CD4-positive, alpha-beta T cell treated with Interleukin-1 beta for 1 hour (primary cell): ENCODE results near the gene TLE6.
"Not testable (repeated sequence)": the region's sequence is repeated elsewhere in the genome, so short reads cannot be mapped to it uniquely, and the experiment has no call there.

Experiments used
- DNase-seq, 2 donors: peaks; one replicate each; pipeline ENCODE4 v3.0.0-alpha.2; 2020 to 2022

The TLE6 gene

DNA sequence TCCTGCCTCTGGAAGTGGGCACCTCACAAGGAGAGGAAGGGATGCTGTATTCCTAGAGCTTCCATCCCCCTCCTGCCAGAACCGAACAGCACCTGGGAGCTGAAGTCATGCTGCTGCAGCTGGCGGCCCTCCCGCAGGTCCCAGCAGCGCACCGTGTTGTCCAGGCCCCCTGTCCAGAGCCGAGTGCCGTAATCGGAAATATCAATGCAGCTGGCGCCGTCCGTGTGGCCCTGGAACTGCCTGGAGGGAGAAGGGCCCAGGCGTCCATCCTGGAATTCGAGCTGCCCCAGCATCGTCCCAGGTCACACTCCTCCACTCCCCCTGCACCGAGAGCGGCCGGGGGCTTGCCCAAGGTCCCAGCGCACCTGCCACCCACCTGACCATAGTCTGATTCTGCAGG is 28.0 kb downstream of the TLE6 start:
- no peak for DNase-seq

DNA sequence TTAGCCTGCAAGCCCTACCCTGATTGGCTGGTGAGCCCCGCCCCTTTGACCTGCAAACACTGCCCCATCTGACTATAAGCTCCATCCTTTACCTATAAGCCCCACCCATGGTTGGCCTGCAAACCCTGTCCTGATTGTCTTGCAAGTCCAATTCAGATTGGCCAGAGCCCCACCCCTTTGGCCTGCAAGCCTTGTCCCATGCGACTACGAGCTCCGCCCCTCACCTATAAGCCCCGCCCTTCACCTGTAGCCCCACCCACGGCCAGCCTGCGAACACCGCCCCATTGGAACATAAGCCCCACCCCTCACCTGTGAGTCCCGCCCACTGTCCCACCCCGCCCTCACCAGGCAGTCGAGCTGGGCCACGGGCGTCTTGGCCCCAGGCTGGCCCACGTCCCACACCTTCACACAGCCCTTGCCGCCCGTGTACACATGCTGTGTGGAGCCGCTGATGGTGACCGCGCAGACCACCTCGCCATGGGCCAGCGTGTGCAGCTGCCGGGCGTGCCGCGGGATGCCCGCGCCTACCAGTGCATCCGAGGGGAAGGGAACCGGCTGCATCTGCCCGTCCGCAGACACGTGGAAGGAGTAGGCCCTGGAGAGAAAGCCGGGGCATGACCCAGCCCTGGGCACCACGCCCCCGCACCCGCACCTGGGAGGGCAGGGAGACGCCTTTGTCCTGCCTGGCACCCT is 28.9 kb downstream of the TLE6 start:
- peak in 1 of 2 donors; percentile 26 for DNase-seq

GRCh38 chr19:3007975-3008374 is 30.6 kb downstream of the TLE6 start:
- no peak for DNase-seq

GRCh38 chr19:3008994-3009393 is 31.6 kb downstream of the TLE6 start:
- no peak for DNase-seq

DNA sequence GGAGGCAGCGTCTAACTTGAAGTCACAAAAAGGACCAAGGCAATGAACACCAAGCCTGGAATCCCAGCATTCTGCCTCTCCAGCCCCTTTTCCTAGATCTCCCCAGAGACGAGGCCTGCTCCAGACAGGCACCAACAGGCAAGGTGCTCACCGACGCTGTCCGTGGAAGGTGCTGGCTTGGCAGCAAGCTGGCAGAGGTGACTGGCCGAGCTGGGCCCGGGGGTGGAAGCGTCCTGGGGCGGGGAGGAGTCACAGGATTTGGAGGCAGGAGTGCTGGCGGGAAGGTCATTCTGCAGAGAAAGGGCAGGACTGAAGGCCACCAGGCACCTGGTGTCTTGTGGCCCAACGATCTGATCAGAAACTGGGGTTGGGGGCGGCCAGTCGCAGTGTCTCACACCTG is 33.5 kb downstream of the TLE6 start:
- no peak for DNase-seq

DNA sequence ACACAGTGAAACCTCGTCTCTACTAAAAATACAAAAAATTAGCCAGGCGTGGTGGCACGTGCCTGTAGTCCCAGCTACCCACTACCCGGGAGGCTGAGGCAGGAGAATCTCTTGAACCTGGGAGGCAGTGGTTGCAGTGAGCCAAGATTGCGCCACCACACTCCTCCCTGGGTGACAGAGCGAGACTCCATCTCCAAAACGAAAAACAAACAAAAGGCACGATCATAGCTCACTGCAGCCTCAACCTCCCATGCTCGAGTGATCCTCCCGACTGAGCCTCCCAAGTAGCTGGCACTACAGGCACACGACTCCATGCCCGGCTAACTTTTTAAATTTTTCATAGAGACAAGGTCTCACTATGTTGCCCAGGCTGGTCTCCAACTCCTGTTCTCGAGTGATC is 34.7 kb downstream of the TLE6 start:
- not testable (repeated sequence) for DNase-seq

DNA sequence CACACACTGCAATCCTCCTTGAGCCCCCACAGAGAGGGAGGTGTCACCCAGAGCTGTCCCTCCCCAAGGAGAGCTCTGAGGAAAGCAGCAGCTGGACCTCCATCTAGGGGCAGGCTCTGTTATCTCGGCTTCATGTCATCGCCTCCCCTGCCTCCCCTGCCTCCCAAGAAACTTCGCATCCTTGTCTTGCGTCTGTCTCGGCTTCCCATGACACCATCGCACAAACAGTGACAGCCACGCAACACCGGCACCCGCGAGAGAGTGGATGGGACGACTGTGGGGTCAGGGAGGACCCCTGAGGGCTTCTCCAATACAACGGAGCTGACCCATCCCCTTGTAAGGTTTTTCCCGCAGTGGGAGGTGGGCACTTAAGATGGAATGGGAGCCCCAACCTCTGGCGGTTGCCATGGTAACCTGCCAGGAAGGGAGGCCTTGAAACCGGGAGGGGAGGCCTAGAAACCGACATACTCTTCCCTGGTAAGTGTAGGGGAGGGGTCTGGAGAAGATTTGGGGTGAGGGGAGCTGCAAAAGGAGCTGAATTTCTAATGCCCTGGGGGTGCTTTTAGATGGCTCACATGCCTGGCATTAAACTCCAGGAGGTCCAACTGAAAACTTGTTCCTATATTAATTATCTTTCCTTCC is 35.4 kb downstream of the TLE6 start:
- no peak for DNase-seq

DNA sequence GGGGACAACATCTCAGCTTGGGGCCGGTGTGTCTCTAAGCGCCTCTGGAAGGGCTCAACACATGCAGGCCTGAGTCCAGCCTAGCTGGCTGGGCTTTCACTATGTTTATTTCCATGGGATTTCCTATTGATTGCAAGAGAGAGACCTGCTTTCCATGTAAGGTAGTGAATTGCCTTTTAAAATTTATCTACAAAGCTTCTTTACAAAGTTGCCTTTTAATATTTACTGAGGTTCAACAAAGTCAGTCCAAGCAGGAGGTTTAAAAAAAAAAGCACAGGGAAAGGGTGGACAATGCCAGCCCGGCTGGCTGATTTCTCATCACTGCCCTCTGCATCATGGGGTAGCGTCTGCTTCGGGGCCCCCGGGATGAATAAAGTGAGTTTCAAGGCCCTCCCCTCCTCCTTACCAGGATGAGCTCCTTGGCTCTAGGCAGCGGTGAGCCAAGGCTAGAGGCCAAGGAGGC is 35.9 kb downstream of the TLE6 start:
- no peak for DNase-seq

DNA sequence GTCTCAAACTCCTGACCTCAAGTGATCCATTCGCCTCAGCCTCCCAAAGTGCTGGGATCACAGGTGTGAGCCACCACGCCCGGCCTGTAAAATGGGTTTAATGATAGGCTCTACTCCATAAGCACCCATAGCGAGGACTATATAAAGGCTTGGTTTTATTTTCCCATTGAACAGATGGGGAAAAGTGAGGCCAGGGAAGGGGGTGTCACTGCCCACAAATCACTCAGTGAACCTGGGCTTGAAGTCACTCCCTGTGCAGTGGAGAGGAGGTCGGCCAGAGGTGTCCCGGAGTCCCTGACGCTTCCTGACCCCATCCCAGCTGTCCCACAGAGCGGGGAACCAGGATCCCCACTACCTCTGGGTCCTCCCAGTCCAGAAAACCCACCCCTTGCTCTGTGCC is 36.8 kb downstream of the TLE6 start:
- DNase-seq = no peak

GRCh38 chr19:3015126-3016057 is 38.0 kb downstream of the TLE6 start:
- DNase-seq = no peak

DNA sequence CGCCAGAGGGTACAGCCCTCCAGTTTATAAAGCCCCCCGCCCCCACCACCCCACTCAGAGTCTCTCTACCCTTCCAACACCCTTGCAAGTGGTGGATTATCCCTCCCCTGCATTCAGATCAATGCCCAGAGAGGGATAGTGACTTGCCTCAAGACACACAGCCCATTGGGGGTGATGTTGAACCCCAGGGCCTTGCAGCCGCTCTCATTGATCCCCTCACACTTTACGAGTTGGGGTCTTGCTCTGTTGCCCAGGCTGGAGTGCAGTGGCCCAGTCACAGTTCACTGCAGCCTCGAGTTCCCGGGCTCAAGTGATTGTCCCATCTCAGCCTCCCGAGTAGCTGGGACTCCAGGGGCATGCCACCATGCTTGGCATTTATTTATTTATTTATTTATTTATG is 40.6 kb downstream of the TLE6 start:
- DNase-seq = no peak

GRCh38 chr19:3019211-3019854 is 42.0 kb downstream of the TLE6 start:
- no peak for DNase-seq

GRCh38 chr19:3020321-3020960 is 43.1 kb downstream of the TLE6 start:
- DNase-seq = no peak

DNA sequence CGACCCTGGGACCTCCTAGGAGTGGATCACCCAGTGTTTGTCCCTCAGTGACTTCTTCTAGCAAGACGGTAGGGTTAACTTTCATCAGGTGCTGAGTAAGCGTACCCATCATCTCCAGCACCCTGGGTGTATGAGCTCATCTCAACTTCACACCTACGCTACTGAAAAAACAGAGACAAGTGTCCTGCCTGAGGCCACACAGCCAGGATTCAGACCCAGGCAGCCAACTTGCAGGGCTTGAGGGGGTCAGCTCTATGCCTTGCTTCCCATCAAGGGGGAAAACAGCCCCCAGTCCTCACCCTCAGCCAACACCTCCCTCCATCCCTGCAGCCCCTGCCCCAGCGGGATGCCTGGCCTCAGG is 47.1 kb downstream of the TLE6 start:
- DNase-seq = no peak

DNA sequence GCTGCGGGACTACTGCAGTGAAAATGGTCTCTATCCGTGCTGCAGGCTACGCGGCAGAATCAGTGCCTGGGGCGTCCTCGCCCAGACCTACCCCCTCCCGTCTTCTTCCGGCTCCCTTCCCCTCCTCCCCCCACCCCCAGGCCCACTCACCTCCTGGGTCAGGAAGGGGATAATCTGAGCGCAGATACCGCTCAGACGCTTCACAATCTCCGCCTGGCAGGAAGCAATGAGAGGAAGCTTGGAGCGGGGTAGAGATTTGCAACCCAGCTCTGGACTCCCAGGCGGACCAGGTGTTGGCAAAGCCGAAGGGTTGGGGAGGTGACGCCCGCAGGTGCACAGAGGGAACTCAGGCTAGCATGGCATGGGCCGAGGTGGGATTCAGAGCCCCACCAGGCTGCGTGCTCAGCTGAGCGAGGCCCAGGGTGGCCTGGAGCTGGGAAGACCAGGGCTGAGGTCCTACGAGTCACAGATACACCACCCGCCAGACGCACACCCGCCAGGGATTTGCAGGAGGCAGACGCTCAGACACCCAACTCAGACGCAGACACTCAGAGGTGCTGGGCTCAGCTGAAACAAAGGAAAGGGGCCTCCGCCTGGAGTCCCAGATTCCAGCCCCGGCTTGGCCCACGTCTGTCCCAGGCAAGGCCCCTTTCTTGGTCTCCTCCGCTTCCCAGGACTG is 47.6 kb downstream of the TLE6 start:
- DNase-seq = no peak

DNA sequence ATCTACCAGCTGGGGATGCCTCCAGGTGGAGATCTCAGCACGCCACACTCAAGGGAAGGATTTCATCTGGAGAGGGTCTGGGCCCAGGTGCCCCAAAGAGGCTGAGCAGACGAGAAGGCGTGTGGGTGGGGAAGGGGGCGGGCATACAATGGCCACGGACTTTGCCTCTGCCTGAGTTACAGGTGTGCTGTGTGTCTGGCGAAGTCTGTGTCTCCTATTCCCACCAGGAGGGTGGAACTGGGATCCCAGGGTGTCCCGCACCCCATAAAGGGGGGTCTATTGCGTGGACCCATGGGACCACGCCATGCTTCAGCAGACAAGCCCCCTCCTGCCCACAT is 48.2 kb downstream of the TLE6 start:
- DNase-seq = no peak

DNA sequence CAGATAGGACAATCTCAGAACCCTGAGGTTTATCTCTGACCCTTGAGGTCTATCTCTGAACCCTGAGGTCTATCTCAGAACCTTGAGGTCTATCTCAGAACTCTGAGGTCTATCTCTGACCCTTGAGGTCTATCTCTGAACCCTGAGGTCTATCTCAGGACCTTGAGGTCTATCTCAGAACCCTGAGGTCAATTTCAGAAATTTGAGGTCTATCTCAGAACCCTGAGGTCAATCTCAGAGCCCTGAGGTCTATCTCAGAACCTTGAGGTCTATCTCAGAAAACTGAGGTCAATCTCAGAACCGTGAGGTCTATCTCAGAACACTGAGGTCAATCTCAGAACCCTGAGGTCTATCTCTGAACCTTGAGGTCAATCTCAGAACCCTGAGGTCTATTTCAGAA is 49.4 kb downstream of the TLE6 start:
- DNase-seq = no peak

DNA sequence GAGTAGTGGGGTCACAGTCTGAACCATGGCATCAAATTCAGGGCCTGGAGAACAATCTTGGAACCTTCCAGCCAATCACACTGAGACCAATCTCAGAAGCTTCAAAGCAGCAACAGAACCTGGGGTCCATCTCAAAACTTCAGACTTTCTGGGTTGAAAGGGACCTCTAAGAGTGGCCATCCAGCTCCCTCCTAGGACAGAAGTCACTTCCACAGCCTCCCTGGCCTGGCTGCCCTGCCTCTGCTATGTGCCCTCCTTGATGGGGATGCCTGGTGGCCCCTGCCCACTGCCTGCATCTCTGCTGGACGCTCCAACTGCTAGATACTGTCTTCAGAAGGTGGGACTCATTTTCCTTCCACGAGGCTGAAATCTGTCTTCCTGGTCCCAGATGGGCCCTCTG is 49.9 kb downstream of the TLE6 start:
- no peak for DNase-seq

- DNase-seq = no peak
These were observed 50.6 kb downstream of the TLE6 start for GRCh38 chr19:3027981-3028304.

DNA sequence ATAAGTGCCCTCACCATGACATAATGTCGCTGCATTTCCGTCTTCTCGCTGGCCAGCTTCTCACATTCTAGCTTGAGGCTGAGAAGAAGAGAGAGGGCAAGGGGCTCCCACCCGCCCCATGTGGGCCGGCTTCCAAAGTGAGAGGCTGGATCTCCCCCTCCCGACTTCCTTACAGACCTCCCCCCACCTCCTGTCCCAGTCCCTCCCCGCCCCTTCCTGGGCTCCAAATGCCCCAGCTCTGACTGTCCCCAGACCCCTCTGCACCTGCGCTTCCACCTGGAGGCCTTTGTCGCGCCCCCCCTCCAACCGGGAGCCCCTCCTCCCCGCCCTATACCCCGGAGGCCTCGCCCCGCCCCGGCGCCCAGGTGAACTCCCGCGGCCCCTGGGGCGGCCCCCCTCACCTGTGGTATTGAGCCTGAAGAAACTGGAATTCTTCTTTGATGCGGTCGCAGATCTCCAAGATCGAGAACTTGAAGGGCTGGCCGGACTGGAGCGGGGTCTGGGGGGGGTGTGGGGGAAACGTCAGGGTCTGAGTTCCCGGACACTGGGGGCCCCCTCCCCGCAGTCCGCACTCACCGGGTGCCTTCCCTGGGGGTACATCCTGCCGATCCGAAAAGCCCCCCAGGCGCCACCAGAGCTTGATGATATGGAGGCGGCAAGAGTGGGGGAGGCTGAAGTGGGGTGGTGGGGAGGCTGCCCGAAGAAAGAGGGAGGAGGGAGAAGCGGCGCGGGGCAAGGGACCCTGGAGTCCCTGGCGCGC is 51.1 kb downstream of the TLE6 start:
- peak in 1 of 2 donors; percentile 7 for DNase-seq

- no peak for DNase-seq
These were observed 51.9 kb downstream of the TLE6 start, which contains the start of gene TLE2 for GRCh38 chr19:3029065-3029923. Gene TLE2 (minus strand): TSS chr19:3029280. CDS start chr19:3028904, 376 bp downstream.
